Left lobe of liver (tissue), 2 donors: ENCODE data around the gene ZNF577. TPM values are rescaled to one million over a fixed set of nuclear protein-coding genes. Genes with fewer than 3 reads are reported as not detected.
"Not testable (repeated sequence)": the region's sequence is repeated elsewhere in the genome, so short reads cannot be mapped to it uniquely, and the experiment has no call there.

Source experiments
- ATAC-seq: fragments of 200-7000 bp; cut with Tn5 transposase; one replicate; pipeline ENCODE4 v1.9.1; 2020; ENCODE audit warnings: mild to moderate bottlenecking, moderate library complexity
- DNase-seq: peaks from one replicate; pipeline ENCODE4 v3.0.0-alpha.2; 2020; ENCODE audit warnings: low spot score
- total RNA-seq: library from RNA; stranded (reverse); gene quantifications from one replicate; pipeline ENCODE4 v1.2.1, GENCODE V29; 2021
- donor health status: DM: no; HTN: no; CAD: no; lungs with moderate emphysema.
- donor health status: DM: no; HTN: yes; CAD: no.

Gene ZNF577
- 5.9 TPM for total RNA-seq

DNA sequence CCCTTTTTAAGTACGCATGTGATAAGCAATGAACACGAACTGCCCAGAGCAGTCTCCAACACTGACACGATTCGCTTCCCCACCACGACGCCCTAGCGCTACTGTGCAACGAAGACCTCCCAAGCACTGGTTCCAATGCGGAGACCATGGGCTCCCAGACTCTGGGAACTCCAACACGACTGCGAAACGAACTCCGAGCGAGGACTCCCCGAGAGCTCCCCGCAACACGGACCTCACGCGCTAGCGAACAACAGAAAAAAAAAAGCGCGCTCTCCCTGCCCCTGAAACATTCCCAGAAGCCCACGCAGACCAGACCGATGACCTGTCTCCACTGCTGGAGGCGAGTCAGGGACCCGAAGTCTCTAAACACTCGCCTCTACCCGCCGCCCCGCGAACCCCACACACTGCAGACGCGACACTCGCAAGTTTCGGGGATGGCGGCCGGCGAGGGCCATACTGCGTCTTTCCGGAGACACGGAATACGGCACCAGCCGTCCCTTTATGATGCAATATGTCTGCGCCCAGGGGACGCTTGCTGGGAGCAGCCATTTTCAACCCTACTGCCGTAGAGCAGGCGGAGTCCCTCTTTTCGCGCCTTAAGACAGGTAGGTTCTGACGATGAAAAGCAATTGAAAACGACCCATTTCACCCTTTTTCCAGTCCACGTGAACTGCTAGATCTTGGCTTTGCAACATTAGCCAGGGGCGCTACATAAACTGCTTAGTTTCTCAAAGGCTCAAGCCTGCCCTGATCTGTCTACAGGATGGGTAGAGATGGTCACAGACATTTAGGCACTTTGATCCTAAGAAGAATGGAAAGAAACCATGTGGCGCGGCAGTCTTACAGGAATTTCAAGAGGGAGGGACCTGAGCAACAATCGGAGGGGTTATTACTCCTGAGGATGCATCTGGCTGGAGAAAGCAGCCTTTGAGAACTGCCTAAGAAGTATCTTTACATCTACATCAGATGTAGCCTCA, at the start of gene ZNF577:
Gene ZNF577 (minus strand): TSS at position 430 of the 977 bp plus-strand sequence. CDS start 7,569 bp downstream, outside the sequence.
- peak; percentile 98 for ATAC-seq
- peak; percentile 92 for DNase-seq

DNA sequence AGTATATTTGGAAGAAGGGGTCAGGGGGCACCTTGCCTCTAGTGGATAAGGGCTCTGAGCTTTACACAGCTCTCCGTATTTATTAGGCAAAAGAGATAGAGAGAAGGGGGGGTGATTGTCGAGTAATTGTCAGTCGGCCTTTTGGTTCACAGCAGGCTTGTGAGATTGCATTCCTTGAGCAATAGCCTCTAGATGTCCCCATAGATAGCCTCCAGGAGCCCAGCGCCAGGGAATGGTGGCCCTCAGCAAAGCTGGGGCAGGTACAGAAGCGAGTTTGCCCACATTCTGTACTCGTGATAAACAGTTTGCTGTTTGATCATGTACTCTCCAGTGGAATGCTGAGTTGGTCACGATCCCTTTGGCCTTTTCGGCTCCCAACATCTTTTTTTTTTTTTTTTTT, 44.2 kb upstream of the ZNF577 start:
- no peak for ATAC-seq
- no peak for DNase-seq

DNA sequence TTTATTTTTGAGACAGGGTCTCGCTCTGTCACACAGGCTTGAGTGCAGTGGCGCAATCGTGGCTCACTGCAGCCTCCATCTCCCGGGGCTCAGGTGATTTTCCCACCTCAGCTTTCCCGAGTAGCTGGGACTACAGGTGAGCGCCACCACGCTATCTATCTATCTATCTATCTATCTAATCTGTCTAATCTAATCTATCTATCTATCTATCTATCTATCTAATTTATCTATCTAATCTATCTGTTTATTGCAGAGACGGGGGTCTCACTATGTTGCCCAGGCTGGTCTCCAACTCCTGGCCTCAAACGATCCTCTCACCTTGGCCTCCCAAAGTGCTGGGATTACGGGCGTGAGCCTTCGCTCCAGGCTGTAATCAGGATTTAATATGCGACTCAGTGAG, 40.1 kb upstream of the ZNF577 start:
- ATAC-seq: no peak

DNA sequence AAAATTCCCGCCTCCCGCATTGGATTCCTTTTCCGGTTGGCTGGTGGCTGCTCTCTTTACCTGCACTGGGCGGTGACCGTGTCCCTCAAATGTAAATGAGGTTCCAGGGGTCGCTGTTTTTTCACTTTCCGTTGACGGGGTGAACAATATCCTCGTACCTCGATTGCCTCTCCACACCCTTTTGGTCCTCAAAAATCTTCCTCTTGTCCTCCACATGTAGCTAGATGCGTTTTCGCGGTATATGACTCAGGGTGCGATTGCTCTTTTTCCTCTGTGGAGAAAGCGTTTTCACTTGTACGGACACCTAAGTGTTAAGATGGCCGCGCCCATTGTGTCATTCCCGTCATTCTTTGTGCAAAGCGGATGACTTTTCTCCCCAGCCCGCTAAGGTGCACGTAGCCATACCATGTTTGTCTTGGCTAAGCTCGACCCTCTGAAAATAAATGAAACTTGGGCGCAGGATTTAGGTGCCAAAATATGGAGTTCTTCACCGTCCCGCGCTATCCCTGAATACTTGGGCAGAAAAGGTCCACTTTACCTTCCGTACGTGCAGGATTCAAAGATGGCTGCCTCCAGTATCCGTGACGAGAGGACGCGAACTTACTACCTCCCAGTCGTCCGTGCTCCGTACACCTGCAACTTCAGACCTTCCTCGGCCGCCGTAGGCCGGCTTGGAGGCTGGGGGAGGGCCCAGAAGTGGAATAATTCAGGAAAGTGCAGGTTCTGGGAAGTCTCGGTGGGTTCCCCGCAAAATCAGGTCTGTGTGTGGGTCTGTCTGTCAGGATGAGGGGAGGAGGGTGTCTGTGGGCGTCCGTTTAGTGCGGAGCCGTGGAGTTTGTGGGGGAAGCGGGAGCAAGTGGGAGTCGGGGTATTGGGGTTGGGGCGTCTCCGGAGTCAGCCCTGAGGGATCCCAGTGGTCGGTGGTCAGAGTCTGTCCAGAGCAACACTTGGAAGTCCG, 39.3 kb upstream of the ZNF577 start, which contains the start of gene ZNF613:
Gene ZNF613 (plus strand): TSS at position 689 of the 958 bp plus-strand sequence. CDS start 8,749 bp downstream, outside the sequence.
- peak; percentile 97 for ATAC-seq
- DNase-seq: peak; percentile 92

More for the DNA sequence above, 40.1 kb upstream of the ZNF577 start:
- DNase-seq: no peak

DNA sequence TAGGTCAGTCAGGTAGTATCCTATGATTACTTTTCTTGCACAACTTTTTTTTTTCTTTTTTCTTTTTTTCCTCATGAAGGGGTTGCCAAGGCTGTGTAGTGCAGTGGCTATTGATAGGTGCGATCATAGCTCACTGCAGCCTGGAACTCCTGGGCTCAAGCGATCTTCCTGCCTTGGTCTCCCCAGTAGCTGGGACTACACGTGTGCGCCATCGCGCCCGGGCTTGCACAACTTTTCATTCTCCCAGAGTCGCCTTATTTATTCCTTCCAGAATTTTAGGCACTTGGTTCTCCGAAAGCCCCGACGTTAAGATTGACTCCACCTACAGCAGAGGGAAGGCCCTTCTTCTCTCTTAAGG, 38.7 kb upstream of the ZNF577 start:
- DNase-seq (no peak), ATAC-seq (no peak)

DNA sequence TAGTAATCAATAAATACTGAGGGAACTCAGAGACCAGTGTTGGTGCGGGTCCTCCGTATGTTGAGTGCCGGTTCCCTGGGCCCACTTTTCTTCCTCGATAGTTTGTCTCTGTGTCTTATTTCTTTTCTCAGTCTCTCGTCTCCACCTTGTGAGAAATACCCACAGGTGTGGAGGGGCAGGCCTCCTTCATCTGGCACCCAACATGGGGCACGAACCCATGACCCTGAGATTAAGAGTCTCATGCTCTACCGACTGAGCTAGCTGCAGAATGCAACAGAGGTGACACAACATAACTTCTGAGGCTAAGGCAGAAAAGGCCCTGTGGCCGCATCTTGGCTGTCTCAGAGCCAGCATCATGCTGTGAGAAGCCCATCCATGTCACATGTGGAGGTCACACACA, 34.2 kb upstream of the ZNF577 start:
- ATAC-seq (no peak), DNase-seq (no peak)

DNA sequence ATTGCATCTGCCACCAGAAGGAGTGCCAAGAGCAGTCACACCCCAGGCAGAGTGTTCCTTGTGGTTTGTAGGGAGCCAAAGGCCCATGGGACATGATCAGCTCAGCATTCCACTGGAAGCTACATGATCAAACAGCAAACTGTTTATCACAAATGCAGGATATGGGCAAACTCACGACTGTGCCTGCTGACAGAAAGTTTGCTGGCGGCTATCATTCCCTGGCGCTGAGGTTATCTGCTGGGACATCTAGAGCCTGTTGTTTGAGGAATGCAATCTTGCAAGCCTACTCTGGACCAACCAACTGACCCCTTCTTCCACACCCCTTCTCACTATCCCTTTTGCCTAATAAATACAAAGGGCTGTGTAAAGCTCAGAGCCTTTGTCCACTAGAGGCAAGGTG, 31.9 kb upstream of the ZNF577 start:
- no peak for DNase-seq
- no peak for ATAC-seq

DNA sequence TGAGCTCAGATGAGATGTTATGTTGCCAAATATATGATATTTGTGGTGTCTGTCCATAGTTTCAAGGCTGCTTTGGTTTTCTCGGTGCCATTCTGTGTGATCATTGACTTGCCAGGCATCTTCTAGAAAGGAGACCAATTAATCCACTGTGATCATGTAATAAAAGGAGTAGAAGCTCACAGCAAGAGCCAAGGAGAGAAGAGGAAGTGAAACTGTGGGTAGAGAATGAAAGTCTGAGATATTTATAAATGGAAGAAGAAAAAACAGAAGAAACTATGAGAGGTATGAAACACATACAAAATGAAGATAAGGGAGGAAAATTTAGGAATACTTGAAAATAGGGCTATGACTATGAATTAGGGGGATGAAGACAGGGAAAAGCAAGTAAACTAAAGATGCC, 28.4 kb upstream of the ZNF577 start:
- ATAC-seq (no peak), DNase-seq (no peak)

DNA sequence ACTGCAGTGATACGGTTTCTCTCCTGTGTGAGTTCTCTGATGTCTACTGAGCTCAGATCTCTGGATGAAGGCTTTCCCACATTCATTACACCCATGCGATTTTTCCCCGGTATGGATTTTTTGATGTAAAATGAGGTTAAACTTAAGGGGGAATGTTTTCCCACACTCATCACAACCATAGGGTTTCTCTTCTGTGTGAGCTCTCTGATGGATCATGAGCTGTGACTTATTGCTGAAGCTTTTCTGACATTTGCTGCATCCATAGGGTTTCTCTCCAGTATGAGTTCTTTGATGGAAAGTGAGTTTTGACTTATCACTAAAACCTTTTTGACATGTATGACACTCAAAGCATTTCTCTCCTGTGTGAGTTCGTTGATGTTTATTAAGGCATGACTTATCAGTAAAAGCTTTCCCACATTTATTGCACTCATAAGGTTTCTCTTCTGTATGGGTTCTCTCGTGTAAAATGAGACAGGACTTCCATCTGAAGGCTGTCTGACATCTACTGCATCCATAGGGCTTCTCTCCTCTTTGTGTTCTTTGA, 27.6 kb upstream of the ZNF577 start:
- DNase-seq (no peak), ATAC-seq (no peak)

DNA sequence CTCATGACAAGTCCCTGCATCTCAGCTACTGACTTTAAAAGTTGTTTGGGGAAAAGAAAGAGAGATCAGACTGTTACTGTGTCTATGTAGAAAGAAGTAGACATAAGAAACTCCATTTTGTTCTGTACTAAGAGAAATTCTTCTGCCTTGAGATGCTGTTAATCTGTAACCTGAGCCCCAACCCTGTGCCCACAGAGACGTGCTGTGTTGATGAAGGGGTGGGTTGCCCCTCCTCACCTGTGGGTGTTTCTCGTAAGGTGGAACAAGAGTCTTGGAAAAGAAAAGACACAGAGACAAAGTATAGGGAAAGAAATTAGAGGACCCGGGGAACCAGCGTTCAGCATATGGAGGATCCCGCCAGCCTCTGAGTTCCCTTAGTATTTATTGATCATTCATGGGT, 20.2 kb upstream of the ZNF577 start:
- not testable (repeated sequence) for ATAC-seq

DNA sequence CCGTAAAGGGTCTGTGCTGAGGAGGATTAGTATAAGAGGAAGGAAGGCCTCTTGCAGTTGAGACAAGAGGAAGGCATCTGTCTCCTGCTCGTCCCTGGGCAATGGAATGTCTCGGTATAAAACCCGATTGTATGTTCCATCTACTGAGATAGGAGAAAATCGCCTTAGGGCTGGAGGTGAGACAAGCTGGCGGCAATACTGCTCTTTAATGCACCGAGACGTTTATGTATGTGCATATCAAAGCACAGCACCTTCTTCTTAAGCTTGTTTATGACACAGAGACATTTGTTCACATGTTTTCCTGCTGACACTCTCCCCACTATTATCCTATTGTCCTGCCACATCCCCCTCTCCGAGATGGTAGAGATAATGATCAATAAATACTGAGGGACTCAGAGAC, 18.4 kb upstream of the ZNF577 start:
- not testable (repeated sequence) for DNase-seq, ATAC-seq

More for the DNA sequence above, 20.2 kb upstream of the ZNF577 start:
- not testable (repeated sequence) for DNase-seq

DNA sequence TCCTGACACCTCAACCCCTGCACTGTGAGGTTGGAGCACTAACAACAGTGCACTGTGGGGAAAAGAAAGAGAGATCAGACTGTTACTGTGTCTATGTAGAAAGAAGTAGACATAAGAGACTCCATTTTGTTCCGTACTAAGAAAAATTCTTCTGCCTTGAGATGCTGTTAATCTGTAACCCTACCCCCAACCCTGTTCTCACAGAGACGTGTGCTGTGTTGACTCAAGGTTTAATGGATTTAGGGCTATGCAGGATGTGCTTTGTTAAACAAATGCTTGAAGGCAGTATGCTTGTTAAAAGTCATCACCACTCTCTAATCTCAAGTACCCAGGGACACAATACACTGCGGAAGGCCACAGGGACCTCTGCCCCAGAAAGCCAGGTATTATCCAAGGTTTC, 17.9 kb upstream of the ZNF577 start:
- ATAC-seq, DNase-seq: not testable (repeated sequence)

DNA sequence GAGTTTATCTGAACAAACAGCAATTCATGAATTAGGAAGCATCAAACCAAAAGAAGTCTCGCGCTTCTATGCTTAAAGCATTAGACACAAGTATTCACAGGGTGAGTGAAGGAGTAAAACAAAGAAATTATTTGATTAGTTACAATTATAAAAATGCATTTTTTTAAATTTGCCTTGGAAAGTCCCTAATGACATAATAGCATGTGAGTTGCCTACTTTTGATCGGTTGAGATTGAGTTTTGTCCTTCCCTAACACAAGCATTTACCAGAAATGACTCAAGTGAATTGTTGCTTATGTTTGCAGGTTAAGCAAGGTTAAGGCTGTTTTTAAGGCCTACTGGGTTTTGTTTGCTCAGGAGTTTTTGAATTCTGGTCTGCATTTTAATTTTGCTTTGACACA, 17.5 kb upstream of the ZNF577 start:
- no peak for DNase-seq
- no peak for ATAC-seq

DNA sequence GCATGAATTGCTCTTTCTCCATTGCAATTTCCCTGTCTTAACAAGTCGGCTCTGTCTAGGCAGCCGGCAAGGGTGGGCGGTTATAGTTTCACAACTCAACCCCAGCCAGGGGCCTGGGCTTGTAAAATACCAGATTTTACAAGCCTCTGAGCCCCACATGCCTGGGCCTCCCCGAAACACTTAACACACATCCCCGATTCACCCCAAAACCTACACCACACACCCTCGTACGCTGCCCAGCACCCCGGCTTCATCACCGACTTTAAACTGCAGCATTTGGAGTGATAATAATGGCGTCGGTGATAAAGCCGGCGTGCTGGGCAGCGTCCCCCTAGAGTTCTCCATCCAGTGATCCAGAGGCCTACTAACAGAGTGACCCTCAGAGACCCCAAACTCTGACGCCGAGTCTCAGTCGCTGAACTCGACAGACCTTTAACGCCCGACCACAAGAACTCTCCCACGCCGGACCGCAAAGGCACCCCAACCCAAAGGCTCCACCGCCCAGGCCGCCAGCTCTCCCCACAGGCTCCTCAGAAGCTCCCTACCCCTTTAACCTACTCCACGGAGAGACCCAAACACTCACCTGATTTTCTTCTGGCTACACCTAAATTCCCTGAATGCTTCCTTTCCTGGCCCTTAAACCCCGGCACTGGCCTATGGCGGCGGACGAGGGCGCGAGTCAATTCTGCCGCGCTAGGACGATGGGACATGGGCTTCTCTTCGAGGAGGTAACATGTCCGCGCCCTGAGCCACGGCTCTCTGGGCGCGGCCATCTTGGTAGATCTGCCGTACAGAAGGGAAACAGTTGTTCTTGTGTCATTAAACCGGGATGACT, 16.8 kb upstream of the ZNF577 start, which contains the start of gene ZNF649:
Gene ZNF649 (minus strand): TSS at position 687 of the 835 bp plus-strand sequence. CDS start 4,910 bp downstream, outside the sequence.
- ATAC-seq: peak; percentile 100
- DNase-seq: peak; percentile 86

DNA sequence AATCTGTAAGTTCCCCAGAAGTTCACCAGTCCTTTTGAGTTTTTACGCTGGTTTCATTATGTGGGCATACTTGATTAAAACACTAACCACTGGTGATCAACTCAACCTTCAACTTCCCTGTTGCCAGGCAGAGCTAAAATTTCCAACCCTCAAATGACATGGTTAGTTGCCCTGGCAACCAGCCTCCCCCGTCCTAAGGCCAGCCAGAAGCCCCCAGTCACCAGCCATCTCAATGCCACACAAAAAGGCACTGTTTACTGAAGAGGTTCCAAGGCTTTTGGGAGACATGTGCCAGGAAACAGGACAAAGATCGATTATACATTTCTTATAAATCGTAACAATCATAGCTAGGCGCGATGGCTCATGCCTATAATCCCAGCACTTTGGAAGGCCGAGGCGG, 15.4 kb upstream of the ZNF577 start:
- no peak for DNase-seq
- no peak for ATAC-seq

DNA sequence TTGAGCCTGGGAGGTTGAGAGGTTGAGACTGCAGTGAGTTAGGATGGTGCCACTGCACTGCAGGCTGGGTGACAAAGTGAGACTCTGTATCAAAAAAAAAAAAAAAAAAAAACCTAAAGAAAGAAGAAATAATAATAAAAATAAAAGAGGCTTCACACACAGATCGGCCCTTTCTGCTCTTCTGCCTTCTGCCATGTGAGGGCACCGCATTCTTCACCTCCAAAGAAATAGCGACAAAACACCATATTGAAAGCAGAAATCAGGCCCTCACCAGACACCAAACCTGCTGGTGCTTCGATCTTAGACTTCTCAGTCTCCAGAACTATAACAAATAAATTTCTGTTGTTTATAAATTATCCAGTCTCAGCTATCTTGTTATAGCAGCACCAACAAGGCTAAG, 14.1 kb upstream of the ZNF577 start:
- DNase-seq (no peak), ATAC-seq (no peak)

DNA sequence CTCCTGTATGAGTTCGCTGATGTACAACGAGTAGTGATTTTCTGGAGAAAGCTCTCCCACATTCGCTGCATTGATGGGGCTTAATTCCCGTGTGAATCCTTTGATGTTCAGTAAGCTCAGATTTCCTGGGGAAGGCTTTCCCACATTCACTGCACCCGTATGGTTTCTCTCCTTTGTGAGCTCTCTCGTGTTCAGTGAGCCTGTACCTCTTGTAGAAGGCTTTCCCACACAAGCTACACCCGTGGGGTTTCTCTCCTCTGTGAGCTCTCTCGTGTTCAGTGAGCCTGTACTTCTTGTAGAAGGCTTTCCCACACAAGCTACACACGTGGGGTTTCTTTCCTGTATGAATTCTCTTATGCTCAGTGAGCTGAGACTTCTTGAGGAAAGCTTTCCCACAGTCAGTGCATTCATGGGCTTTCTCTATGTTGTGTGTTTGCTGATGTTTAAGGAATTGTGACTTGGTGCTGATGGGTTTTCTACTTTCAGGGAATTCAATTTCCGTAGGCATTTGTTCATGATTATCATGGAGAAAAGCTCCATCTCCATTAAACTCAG, 3.5 kb upstream of the ZNF577 start:
- no peak for DNase-seq
- no peak for ATAC-seq

DNA sequence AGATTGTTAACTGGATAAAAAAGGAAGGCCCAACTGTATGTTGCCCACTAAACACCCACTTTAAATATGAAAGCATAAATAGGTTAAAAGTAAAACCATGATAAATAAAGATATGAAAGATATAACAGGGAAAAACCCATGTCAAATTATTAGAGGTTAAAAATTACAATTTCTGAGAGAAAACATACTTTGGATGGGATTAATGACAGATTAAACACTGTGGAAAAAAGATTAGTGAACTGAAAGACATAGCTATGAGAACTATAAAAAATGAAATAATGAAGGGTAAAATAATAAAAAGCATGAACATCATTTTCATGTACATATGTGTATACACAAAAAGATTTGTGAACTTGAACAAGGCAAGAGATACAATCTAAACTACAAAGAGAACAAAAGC, 2.2 kb upstream of the ZNF577 start:
- no peak for DNase-seq
- ATAC-seq: no peak

DNA sequence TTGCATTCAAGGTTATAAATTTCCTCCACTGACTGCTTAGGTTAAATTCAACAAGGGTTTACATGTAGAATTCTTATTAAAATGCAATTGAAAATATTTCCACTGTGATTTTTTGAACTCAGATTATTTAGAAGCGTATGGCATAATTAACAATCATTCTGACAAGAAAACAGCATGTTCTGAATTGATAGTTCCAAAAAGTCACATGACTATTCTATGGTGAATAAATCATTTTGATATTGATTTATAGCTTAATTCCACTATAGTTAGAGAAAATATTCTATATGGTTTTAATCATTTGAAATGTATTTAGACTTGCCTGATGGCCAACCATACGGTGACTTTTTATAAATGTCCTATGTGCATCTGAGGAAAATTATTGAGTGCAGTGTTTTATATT, 3.0 kb downstream of the ZNF577 start:
- ATAC-seq (no peak), DNase-seq (no peak)

DNA sequence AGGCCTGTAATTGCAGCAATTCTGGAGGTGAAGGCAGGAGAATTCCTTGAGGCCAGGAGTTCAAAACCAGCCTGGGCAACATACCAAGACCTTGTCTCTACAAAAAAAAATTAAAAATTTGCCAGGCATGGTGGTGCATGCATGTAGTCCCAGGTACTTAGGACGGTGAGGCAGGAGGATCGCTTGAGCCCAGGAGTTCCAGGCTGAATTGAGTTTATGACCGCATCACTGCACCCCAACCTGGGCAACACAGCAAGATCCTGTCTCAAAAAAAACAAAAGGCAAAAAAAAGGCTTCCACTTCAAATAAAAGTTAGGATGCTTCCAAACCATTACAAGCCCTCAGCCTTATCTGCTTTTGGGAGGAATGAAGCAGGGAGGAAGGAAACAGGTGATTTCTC, 5.2 kb downstream of the ZNF577 start:
- DNase-seq: no peak
- no peak for ATAC-seq
